ENCODE data around the gene IL17RB.

The IL17RB gene, protein sequence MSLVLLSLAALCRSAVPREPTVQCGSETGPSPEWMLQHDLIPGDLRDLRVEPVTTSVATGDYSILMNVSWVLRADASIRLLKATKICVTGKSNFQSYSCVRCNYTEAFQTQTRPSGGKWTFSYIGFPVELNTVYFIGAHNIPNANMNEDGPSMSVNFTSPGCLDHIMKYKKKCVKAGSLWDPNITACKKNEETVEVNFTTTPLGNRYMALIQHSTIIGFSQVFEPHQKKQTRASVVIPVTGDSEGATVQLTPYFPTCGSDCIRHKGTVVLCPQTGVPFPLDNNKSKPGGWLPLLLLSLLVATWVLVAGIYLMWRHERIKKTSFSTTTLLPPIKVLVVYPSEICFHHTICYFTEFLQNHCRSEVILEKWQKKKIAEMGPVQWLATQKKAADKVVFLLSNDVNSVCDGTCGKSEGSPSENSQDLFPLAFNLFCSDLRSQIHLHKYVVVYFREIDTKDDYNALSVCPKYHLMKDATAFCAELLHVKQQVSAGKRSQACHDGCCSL

DNA sequence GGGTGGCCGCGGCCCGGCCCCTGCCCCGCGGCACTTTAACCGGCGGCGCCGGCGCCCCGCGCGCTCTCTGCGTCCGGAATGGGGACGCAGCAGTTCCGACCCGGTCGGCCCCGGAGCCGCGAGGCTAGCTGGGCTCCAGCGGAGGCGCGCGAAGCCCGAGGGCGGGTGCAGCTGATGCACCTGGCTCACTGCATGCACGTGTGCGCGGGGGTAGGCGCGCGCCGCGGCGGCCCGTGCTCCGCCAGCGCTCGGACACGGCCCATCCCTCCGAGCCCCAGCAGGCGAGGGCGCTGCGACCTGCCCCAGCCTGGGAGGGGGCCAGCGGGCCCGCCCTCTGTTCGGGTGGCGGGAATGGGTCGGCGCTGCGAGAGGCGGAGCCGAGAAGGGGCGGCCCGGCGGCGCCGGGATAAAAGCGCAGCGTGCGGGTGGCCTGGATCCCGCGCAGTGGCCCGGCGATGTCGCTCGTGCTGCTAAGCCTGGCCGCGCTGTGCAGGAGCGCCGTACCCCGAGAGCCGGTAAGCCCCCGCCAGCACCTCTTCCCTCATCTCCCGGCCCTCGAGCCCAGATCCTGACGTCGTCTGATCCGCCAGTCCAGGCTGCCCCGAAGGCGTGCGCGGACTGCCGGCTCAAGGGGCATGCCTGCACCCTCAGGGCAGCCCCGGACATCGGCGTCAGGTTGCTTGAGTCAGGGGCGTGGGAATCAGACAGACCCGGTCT, at the start of gene IL17RB, which contains the start of gene CHDH:
IL17RB (plus strand) TSS at position 435 of the 717 bp plus-strand sequence; CDS start at position 456, 21 bp downstream.
CHDH (minus strand) TSS at position 286 of the 717 bp plus-strand sequence. CDS start 22,411 bp downstream, outside the sequence.
- DNase-seq, result no peak

DNA sequence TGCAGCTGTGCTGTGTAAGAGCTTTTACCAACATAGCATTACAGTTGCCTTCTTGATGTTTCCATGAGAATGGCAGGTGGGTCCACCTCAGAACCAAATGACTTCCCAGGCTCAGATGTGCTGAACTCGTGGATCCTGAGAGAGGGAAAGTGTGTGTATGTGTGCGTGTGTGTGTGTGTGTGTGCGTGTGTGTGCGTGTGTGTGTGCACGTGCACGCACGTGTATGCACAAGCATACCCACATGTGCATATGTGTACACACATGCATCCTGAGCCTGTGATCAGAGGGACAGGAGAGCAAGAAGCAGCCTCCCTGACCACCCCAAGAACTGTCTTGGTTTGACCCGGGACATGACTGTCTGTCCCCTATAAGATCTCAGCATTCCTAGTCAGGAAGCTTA, 48.2 kb upstream of the IL17RB start:
- DNase-seq, result no peak

DNA sequence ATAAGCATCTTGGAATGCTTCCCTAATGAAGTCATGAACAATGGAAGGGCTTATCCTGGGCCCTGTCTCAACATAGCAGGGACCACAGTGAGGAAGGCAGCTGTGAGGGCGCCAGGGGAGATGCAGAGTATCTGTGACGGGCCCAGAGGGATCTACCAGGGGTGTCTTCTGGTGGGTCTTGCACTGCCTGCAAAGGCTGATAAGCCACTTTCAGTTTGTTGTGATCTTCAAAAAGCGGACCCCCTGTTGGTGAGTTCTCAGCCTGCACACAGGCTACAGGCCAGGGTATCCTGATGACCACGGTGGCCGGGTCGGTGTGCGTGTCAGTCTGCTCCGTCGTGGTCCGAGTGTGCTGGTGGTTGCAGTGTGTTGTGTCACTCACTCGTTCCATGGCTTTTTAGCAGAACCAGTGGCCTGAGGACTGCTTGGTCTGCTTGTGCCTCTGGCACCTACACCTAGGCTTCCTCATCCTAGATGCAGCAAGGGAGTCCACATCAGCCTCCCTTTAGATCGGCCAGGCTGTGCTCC, 47.0 kb upstream of the IL17RB start:
- DNase-seq, result no peak

DNA sequence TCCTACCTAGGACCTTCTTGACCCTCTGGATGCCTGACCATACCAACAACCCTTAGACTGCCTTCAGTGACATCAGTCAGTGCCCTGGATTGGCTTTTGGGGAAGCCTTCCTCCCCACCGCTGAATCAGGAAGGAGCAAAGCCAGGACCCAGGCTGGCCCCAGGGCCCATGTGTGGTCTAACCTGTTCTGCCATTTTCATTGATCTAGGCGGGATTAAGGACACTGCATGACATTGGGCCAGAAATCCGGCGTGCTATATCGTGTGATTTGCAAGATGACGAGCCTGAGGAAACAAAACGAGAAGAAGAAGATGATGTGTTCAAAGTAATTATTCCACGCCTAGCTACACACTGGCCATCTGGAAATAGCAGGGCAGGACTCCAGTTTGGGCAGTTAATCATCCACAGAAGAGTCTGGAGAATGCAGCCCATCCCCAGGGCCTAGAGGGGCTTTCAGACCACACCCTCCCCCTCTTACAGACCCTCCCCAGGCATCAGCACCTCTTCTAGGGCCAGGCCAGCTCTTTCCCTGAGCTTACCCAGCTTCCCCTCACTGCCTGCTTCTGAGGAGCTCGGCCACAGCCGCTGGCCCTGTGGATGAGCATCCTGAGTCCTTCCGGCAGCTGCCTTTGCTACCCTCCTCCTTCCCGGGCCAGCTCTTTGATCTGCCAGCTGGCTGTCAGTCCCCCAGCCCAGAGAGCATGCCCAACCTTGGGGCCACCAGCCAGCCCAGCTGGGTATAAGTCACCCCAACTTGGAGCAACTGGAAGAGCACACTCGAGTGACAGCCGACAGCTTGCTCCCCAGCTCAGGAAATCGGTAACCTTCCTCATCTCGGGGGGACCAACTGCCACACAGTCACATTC, 46.1 kb upstream of the IL17RB start:
- DNase-seq, result no peak

DNA sequence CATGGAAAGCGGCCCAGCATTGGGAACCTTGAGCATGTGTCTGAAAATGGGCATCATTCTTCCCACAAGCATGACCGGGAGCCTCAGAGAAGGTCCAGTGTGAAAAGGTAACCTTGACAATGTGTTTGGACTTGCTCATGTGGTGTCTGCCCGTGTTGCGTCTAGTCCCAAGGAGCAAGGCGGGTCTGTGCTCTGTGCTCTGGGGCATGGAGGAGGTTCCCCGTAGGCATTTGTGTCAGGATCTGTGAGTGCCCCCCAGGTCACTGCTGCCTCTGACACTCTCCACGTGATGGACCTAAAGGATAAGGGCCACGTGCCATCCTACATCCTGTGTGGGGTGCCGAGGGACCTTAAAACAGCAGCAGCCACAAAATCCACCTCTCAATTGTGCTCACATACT, 45.0 kb upstream of the IL17RB start:
- no peak for DNase-seq

DNA sequence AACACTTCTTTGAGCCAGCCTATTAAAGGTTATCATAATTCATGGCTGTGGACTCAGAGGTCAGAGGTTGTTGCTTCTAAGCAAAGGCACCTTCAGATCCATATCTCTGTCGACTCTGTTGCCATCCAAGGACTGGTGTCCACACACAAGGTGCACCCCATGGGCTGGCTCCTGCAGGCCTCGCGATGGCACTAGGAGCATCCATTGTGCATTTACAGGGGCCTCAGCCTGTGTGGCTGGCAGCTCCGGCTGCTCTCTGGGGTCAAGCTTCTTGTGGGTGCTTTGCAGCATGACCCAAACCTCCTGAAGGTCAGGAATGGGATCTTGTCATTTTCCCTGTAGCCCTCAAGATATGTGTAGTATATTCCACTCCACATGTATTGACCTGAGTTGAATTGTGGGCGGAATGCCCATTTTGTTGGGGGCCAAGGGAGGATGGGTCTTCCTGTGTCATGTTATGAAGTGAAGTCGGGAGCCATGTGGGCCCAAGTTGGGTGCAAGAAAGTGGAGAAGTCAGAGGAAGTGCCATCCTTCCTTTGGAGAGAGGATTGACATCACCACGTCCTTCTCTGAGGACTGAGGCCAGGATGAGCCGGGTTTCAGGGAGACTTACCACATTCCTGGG, 44.0 kb upstream of the IL17RB start:
- no peak for DNase-seq

DNA sequence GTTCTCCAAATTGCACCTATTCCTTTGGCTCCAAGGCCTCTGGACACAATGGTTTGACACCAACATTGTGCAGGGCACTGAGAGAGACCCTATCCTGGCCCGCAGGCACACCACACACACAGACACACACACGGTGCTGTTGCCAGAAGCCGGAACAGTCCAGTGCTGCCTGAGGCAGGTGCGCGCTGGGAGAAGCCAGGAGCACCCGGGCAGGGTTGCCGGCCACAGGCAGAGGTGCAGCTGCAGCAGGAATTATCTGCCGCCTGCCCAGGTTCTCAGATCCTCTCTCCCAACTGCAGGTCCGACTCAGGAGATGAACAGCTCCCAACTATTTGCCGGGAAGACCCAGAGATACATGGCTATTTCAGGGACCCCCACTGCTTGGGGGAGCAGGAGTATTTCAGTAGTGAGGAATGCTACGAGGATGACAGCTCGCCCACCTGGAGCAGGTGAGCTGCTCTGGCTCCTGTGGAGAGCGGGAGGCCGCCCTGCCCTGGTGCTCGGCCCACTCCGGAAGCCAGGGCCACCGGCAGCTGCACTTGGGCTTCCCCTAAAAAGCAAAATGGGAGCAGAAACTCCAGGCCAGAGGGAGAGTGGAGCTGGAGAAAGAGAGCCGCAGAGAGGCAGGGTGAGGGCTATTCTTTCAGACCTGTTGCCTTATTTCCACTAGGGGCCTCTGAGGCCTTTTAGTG, 43.1 kb upstream of the IL17RB start:
- DNase-seq, result no peak

DNA sequence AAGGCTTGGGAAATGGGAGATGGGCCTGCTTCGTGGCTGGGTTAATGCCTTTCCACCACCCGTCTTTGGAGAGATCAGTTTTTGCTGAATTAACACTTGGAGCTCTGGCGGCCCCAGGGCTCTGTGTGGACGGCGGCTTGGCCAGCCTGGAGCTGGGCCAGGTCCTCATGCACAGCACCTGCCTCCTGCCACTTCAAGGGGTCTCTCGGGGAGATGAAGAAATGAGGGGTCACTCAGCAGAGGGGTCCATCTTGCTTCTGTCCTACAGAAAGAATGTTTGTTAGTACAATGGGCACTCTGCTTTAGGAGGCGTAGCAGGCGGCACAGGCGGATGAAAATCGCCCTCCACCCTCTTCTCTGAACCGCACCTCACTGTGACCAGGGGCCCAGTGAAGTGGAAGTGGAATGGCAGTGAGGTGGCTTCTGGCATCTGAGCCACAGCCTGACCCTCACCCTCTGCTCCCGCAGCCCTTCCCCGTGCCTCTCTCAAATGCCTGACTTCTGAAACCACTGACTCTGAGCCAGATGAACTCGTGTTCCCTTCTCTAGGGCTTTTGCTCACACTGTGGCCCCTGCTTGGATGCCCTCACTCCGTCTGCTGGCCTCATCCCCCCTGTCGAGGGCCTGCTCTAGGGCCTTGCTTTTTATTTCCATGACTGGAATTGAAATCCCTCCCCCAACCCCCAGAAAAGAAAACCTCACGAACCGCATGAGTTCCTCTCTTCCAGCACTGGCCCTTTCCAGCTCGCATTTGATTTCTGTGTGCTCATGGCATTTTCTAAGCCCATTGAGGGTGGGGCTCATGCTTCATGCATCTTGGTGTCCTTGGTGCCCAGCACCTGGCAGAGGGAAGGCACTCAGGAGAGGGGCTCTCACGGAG, 42.3 kb upstream of the IL17RB start:
- DNase-seq, result peak; percentile 47

DNA sequence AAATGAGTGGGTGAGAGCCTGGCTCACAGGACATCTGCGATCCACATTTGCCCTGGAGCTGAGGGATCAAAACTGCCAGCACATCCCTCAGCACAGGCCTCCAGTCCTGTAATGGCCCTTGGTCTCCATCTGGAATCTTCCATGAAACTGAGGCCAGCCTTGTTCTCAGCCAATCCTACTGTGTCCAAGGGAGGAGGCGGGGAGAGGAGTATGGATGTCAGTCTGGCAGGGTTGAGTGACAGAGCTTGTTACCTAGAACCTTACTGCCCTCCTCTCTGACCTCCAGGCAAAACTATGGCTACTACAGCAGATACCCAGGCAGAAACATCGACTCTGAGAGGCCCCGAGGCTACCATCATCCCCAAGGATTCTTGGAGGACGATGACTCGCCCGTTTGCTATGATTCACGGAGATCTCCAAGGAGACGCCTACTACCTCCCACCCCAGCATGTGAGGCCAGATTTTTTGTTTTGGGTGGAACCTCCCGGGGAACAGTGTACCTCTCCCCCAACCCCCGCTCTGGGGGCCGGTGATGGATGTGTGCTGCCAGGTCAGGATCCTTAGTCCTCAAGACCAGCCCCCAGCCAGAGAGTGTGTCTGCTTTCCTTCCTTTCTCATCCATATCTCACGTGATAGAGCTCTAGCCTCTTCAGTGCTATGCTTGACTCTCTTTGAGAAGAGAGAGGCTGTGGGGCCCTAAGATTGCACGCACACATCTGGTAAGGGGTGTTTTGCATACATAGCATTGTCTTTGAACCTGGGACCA, 41.5 kb upstream of the IL17RB start:
- DNase-seq, result peak; percentile 91

DNA sequence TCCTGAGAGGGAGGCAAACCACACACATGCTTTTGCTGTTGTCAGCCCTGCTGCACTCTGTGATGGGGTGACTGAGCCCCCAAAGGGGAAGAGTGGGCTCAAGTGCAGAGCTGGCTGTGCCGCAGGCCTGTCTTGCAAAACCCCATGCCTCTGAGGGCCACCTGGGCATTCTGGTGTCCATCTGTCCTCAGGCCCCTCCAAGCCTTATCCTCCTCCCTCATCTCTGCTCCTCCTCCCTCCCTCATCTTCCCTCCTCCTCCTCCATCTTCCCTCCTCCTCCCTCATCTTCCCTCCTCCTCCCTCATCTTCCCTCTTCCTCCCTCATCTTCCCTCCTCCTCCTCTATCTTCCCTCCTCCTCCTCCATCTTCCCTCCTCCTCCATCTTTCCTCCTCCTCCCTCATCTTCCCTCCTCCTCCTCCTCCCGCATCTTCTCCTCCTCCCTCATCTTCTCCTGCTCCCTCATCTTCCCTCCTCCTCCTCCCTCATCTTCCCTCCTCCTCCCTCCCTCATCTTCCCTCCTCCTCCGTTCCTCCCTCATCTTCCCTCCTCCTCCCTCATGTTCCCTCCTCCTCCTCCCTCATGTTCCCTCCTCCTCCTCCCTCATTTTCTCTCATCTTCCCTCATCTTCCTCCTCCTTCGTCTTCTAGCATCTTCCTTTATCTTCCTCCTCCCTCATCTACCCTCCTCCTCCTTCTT, 40.8 kb upstream of the IL17RB start:
- DNase-seq, result no peak

DNA sequence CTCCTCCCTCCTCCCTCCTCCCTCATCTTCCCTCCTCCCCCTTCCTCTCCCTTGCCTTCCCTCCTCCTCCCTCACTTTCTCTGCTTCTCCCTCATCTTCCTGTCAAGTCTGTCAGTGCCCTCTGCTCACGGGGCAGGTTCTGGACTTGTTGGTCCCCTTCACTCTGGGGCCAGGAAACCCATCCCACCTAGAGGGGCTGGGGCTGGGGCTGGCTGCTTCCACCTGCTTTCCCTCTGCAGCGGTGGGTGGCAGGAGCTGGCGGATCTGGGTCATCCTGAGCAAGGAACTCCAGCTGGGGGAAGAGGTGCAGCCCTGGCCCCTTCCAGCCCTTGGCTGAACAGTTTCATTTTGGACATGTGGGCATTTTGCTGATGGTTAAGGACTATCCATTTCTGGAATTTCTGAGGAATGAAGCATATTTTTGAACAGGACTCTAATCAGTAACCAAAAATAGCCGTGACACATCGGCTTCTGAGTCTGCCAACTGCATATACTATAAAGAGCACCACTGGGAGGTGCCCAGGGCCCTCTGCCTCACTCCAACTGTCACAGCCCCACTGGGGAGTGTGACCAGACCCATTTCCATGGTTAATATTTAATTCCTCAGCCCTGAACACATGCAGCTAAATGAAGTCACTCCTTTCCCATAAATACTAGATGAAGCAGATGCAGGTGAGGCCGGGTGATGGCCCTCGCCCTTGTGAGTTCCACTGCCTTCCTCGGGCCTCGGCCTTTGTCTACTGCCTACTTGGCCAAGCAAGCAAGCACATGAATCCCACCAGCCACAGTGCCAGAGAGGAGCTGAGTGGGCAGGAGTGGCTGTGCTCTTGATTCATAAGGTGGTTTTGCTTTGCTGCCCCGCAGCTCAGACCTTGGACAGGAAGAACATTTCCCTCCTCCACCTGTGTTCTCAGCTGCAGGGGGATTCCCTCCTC, 39.9 kb upstream of the IL17RB start:
- DNase-seq, result peak; percentile 86

DNA sequence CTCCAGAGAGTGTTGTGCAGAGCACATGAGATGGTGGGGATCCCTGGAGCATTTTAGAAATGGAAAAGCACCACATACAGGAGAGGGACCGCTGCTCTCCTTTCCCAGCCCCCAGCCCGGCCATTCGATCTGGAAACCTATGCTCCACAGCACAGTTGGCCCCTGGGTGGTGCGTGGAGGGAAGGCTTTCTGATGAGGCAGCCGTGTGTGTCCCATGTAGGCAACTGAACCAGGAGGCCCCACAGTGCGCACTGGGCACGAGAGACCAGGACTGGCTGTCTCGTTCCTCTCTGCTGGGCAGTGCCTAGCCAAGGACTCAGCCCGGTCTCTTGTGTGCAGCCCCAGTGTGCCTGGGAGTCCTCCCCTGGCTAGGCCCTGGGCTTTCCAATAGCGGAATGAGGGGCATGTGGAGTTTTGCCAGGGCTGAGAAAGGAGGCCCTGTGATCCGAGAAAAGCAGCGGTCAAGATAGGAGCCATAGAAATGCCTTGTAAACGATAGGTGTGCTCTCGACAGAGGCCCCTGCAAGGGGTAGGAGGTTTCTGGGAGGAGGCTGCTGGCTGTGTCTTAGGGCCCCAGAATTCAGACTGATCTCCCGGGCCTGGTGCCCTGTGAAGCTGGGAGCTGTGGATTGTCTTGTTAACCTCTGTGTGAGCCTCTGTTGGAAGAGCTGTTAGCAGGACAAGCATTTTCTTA, 39.1 kb upstream of the IL17RB start:
- no peak for DNase-seq

DNA sequence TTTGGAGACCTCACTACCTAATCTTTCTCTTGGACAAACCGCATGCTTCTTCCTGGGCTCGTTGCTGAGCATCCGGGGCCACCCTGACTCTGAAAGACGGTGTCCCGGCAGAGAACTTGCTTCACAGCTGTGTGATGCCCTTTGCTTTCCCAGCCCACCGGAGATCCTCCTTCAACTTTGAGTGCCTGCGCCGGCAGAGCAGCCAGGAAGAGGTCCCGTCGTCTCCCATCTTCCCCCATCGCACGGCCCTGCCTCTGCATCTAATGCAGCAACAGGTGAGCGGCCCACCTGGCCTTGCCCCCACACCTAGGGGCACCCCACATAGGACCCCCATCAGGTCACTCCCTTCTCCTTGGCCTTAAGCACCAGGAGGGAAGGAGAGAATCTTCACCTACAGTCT, 37.9 kb upstream of the IL17RB start:
- no peak for DNase-seq

DNA sequence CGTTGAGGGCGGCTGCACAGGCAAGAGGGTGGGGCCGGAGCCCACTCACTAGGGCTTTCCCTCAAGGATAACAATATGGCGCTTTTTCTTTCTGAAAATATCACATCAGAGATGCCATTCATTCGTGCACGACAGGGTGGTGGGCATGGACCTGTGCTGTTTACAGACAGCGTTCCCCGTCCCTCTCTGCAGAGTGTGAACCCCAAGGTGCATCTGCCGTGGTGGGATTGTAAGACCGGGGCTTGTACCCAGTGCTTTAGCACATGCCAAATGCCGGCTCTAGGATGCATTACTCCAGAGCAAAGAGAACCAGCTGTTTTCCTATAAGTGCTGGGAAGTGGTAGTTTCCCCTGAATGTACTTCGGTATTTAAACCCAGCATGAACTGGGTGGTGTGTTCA, 37.1 kb upstream of the IL17RB start:
- no peak for DNase-seq

DNA sequence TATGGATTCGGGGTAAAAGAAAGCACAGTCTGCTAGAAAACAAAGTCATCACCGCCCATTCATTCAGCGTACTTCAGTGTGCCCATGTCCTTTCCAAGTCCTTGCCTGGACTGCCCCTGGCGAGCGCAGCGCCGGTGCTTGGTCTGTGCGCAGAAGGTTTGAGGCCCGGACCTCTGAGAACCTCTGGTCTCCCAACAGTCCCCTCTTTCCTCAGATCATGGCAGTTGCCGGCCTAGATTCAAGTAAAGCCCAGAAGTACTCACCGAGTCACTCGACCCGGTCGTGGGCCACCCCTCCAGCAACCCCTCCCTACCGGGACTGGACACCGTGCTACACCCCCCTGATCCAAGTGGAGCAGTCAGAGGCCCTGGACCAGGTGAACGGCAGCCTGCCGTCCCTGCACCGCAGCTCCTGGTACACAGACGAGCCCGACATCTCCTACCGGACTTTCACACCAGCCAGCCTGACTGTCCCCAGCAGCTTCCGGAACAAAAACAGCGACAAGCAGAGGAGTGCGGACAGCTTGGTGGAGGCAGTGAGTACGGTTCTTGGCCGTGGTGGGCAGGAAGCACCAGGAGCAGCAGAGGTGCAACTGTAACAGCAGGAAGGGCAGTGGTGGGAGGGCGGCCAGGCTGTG, 36.5 kb upstream of the IL17RB start:
- DNase-seq, result no peak

DNA sequence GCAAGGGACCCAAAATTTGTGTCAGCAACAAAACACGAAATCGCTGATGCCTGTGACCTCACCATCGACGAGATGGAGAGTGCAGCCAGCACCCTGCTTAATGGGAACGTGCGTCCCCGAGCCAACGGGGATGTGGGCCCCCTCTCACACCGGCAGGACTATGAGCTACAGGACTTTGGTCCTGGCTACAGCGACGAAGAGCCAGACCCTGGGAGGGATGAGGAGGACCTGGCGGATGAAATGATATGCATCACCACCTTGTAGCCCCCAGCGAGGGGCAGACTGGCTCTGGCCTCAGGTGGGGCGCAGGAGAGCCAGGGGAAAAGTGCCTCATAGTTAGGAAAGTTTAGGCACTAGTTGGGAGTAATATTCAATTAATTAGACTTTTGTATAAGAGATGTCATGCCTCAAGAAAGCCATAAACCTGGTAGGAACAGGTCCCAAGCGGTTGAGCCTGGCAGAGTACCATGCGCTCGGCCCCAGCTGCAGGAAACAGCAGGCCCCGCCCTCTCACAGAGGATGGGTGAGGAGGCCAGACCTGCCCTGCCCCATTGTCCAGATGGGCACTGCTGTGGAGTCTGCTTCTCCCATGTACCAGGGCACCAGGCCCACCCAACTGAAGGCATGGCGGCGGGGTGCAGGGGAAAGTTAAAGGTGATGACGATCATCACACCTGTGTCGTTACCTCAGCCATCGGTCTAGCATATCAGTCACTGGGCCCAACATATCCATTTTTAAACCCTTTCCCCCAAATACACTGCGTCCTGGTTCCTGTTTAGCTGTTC, 35.0 kb upstream of the IL17RB start:
- no peak for DNase-seq

Measured in fibroblast of skin of right quadriceps (primary cell).